ENCODE measurements around the gene WDR45.
A peak's percentile ranks its signal among the peaks of the same experiment; 100 is the strongest.

Gene WDR45

GRCh38 chrX:49043220-49043986, 36.3 kb downstream of the WDR45 start, which contains the start of gene TFE3:
TFE3 (minus strand) TSS chrX:49043357; CDS start chrX:49043226, 131 bp downstream.
- DNase-seq: peak; percentile 76 to 88 (median 80)

GRCh38 chrX:49042581-49043219, 37.0 kb downstream of the WDR45 start:
- no peak for DNase-seq

GRCh38 chrX:49041744-49042580, 37.7 kb downstream of the WDR45 start:
- DNase-seq: no peak

GRCh38 chrX:49040376-49040955, 39.2 kb downstream of the WDR45 start:
- DNase-seq: no peak

GRCh38 chrX:49039598-49040375, 39.9 kb downstream of the WDR45 start:
- peak in 1 of 4 experiments; percentile 1 for DNase-seq

- no peak for DNase-seq
Measured at GRCh38 chrX:49037883-49038475, 41.7 kb downstream of the WDR45 start.

- no peak for DNase-seq
Measured at GRCh38 chrX:49030283-49030682, 49.4 kb downstream of the WDR45 start.

GRCh38 chrX:49029876-49030275, 49.8 kb downstream of the WDR45 start:
- no peak for DNase-seq
